Fibroblast of mammary gland (primary cell): ENCODE data around the gene YPEL2.

Experiments
- DNase-seq: peaks from one replicate; pipeline ENCODE4 v3.0.0-alpha.2; 2010; ENCODE audit warnings: low read depth
- H3K4me3 ChIP-seq: 2 replicates; pipeline ENCODE4 v1.5.1; 2011; ENCODE audit warnings: low read depth, mild to moderate bottlenecking, low read length, moderate library complexity; ENCODE audit not compliant: control insufficient read depth
- TF ChIP-seq, protein P1 (sequence below): conservative IDR thresholded peaks from 2 replicates; pipeline ENCODE4 v1.5.1; 2011; ENCODE audit warnings: low read depth, low read length, inconsistent platforms; ENCODE audit not compliant: control insufficient read depth, insufficient read depth

Gene YPEL2

DNA sequence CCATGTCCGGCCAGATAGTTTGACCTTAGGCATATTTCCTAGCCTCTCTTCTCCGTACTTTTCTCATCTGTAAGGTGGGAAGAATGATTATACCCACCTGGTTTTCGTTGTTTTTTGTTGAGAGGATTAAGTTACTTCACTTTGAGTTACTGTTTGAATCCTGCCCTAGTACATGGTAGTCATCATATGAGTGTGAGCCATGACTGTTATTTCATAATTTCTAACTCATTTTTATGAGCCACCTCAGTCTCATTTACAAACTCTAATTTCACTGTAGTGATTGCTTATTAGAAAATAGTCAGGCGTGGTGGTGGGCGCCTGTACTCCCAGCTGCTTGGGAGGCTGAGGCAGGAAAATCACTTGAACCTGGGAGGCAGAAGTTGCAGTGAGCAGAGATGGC is 45.1 kb downstream of the YPEL2 start:
- no peak overlapping the region for H3K4me3 ChIP-seq
- TF ChIP-seq, protein P1, sequence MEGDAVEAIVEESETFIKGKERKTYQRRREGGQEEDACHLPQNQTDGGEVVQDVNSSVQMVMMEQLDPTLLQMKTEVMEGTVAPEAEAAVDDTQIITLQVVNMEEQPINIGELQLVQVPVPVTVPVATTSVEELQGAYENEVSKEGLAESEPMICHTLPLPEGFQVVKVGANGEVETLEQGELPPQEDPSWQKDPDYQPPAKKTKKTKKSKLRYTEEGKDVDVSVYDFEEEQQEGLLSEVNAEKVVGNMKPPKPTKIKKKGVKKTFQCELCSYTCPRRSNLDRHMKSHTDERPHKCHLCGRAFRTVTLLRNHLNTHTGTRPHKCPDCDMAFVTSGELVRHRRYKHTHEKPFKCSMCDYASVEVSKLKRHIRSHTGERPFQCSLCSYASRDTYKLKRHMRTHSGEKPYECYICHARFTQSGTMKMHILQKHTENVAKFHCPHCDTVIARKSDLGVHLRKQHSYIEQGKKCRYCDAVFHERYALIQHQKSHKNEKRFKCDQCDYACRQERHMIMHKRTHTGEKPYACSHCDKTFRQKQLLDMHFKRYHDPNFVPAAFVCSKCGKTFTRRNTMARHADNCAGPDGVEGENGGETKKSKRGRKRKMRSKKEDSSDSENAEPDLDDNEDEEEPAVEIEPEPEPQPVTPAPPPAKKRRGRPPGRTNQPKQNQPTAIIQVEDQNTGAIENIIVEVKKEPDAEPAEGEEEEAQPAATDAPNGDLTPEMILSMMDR, result no peak
- DNase-seq, result peak; percentile 49

DNA sequence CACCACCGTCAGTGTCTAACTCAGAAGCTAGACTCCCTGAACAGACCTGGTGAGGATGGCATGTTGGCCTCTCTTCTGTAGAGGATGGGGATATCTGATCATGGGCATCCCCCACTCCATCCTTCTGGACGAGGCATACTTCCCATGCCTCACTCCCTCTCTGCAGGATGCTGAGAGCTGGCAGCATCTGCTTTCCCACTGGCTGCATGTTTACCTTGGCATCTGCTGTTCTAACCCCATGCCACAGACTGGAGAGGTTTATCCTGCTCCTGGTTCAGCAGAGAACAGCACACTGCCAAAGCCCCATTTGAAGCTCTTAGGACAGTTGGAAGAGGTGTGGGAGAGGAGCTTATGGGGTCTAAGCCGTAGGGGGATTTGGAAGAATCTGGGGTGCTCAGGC is 46.0 kb downstream of the YPEL2 start:
- H3K4me3 ChIP-seq, result no peak overlapping the region
- TF ChIP-seq, protein P1, result no peak
- peak; percentile 76 for DNase-seq

DNA sequence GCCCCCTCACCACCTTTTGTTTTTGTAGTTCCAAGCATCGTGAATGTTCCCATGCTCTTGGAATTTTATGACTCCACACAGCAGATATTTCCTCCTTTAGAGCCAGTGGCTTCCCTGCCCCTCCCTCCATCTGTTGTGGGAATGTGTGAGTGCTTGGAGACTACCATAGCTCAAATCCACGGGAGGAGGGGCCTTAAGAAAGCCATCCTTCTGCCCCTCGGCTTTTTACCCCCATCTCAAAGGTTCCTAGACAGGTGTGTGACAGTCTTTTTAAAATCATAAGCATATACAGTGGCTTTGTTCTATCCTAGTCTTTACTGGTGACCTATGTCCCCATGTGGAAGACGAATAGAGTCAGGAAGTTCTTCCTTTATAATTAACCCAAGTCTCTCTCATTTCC is 47.2 kb downstream of the YPEL2 start:
- DNase-seq, result peak; percentile 84
- TF ChIP-seq, protein P1, result no peak
- H3K4me3 ChIP-seq, result no peak overlapping the region

DNA sequence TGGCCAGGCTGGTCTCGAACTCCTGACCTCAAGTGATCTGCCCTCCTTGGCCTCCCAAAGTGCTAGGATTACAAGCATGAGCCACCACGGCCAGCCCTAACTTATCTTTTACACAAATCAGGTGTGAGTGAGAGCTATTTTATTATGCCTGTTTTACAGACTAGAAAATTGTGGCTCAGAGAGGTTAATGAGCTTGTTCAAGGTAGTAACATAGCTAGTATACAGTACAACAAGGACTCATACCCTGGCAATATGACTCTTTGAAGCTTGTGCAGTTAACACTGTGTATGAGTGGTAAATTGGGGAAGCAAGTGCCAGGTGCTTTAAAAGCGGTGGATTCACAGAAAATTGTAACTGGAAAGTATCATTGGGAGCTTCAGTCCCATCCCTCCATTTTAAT is 49.0 kb downstream of the YPEL2 start:
- no peak for DNase-seq
- H3K4me3 ChIP-seq, result no peak overlapping the region
- TF ChIP-seq, protein P1, result no peak

DNA sequence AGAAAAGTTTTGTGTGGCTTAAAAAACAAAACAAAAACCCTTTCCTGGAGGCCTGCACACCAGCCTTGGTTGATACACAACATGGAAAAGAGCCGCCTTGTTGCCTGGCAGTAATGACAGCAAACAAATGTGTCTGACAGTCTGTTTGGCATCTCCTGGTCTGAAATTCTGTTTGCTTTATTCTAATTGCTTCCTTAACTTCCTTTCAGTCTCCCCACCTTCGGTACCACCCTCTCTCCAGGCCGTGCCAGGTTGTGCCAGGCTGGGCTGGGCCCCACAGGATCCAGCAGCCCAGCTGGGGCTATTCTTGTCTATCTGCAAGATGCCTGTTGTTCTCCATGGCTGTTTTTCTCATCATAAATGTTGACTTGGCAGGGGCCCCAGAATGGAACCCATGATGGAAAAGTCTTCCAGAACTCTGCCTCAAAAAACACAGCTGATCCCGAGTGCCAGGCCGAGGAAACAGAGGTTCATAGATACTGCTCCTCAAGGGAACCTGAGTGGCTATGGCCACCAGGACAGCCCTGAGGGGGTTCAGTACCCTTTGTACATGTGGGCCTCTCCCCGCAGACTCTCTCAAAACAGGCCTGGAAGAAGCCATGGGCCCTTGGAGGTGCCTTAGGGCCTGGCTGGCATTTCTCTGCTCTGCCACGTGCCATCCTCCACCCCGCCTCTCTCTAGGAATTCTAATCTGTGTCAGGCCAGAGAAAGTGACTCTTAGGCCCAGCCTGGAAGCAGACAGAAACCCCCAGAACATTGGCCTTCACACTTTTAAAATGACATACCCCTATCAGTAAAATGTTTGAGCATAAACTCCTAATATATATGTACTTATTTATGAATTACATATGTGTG is 50.5 kb downstream of the YPEL2 start:
- no peak overlapping the region for H3K4me3 ChIP-seq
- DNase-seq, result no peak
- TF ChIP-seq, protein P1, result no peak

DNA sequence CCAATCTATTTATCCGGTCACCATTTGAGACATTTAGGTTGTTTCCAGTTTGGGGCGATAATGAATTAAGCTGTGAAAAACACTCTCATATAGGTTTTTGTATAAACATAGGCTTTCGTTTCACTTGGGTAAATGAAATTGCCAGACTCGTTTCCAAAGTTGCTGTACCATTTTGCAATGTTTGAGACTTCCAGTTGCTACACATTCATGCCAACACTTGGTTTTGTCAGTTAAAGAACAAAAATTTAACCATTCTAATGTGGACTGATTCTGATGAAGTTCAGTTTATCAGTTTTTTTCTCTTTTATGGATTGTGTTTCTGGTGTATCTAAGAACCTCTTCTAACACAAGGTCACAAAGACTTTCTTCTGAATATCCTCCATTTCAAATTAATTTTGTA is 52.4 kb downstream of the YPEL2 start:
- no peak for DNase-seq
- no peak overlapping the region for H3K4me3 ChIP-seq
- TF ChIP-seq, protein P1, result no peak
